GM23248 (cell line): ENCODE results near the gene CPB1.

Experiments
- EZH2 ChIP-seq: fragments of 200-600 bp; sonication (generic); IDR thresholded peaks from 2 replicates; pipeline ENCODE4 v1.6.1; 2018; ENCODE audit warnings: antibody characterized with exemption, mild to moderate bottlenecking; ENCODE audit not compliant: insufficient read depth, poor library complexity, severe bottlenecking
- EZH2phosphoT487 ChIP-seq: fragments of 200-600 bp; sonication (generic); IDR thresholded peaks from 2 replicates; pipeline ENCODE4 v1.6.1; 2018; ENCODE audit warnings: antibody characterized with exemption, moderate library complexity, mild to moderate bottlenecking, low read depth; ENCODE audit not compliant: insufficient read depth

DNA sequence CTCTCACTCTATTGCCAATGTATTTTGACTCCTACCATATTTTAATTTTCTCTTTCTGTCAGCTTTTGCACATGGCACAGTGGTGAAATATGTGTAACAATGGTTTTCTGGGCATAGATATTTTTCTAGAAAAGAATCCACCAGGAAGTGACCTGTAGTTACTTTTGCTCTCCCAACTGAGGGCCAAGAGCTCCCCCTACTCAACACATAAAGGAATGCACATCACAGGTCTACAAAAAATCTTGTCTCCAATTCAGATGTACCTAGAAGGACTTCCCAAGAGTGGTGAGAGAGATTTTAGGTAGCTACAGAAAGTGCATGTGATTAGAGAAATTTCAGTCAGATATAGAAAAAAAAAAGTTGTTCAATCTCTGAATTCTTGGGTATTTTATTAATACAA is 53.1 kb downstream of the CPB1 start:
- no peak for TF ChIP-seq EZH2
- no peak for TF ChIP-seq EZH2phosphoT487
